ENCODE data around the gene TLX3. TPM values are rescaled to one million over a fixed set of nuclear protein-coding genes. Genes with fewer than 3 reads are reported as not detected.

Gene TLX3
- total and polyA plus RNA-seq, 2 donors: 0.05 TPM; not detected in 1

- peaks cover 14 to 34% of the 10 kb centered on the region in 2 donors for H3K27me3 ChIP-seq (ENCODE audit: control insufficient read depth in 2 of 2, insufficient read depth in 1 of 2, low read length in 1 of 2)
Measured at GRCh38 chr5:171336521-171337209, 27.6 kb downstream of the TLX3 start.

GRCh38 chr5:171337210-171337569 is 28.1 kb downstream of the TLX3 start:
- 32% methylated on average over 11 of the region's 11 CpGs for WGBS
- no peak for DNase-seq (ENCODE audit: low read depth in 6 of 9, low spot score in 9 of 9)
- no peaks in the 10 kb centered on the region for H3K36me3 ChIP-seq (ENCODE audit: control insufficient read depth in 2 of 2, insufficient read depth in 2 of 2, low read length in 1 of 2)
- no peaks in the 10 kb centered on the region for H3K9me3 ChIP-seq (ENCODE audit: control insufficient read depth in 2 of 2, insufficient read depth in 1 of 2, low read length in 1 of 2)
- peak overlapping the region in 1 of 2 donors; percentile 10 for H3K4me3 ChIP-seq (ENCODE audit: low read length in 2 of 2)
- peaks cover 0 to 4% of the 10 kb centered on the region in 2 donors for H3K4me1 ChIP-seq (ENCODE audit: control insufficient read depth in 2 of 2, insufficient read depth in 2 of 2, low read length in 2 of 2)
- H3K27me3 ChIP-seq (ENCODE audit: control insufficient read depth in 2 of 2, insufficient read depth in 1 of 2, low read length in 1 of 2): peaks cover 14 to 34% of the 10 kb centered on the region in 2 donors
- H3K27ac ChIP-seq (ENCODE audit: low read depth in 1 of 2, low read length in 1 of 2): no peak overlapping the region

More at GRCh38 chr5:171336521-171337209, 27.6 kb downstream of the TLX3 start:
- peak in 4 of 9 donors; percentile 3 to 32 (median 8) for DNase-seq (ENCODE audit: low read depth in 6 of 9, low spot score in 9 of 9)
- Histone ChIP-seq H3K4me1 (ENCODE audit: control insufficient read depth in 2 of 2, insufficient read depth in 2 of 2, low read length in 2 of 2) (peaks cover 0 to 4% of the 10 kb centered on the region in 2 donors), H3K4me3 (ENCODE audit: low read length in 2 of 2) (peak overlapping the region in 1 of 2 donors; percentile 10), H3K27ac (ENCODE audit: low read depth in 1 of 2, low read length in 1 of 2) (no peak overlapping the region), H3K9me3 (ENCODE audit: control insufficient read depth in 2 of 2, insufficient read depth in 1 of 2, low read length in 1 of 2) (no peaks in the 10 kb centered on the region), H3K36me3 (ENCODE audit: control insufficient read depth in 2 of 2, insufficient read depth in 2 of 2, low read length in 1 of 2) (no peaks in the 10 kb centered on the region)
- 15% methylated on average over 31 of the region's 31 CpGs for WGBS

GRCh38 chr5:171340042-171340441 is 31.0 kb downstream of the TLX3 start:
- H3K36me3 ChIP-seq (ENCODE audit: control insufficient read depth in 2 of 2, insufficient read depth in 2 of 2, low read length in 1 of 2): no peaks in the 10 kb centered on the region
- H3K27me3 ChIP-seq (ENCODE audit: control insufficient read depth in 2 of 2, insufficient read depth in 1 of 2, low read length in 1 of 2): peaks cover 14 to 32% of the 10 kb centered on the region in 2 donors
- H3K27ac ChIP-seq (ENCODE audit: low read depth in 1 of 2, low read length in 1 of 2): no peak overlapping the region

GRCh38 chr5:171340491-171340890 is 31.4 kb downstream of the TLX3 start:
- no peaks in the 10 kb centered on the region for H3K36me3 ChIP-seq (ENCODE audit: control insufficient read depth in 2 of 2, insufficient read depth in 2 of 2, low read length in 1 of 2)
- WGBS: 89% methylated on average over 6 of the region's 6 CpGs
- no peak overlapping the region for H3K4me3 ChIP-seq (ENCODE audit: low read length in 2 of 2)
- no peak overlapping the region for H3K27ac ChIP-seq (ENCODE audit: low read depth in 1 of 2, low read length in 1 of 2)
- peaks cover 14 to 29% of the 10 kb centered on the region in 2 donors for H3K27me3 ChIP-seq (ENCODE audit: control insufficient read depth in 2 of 2, insufficient read depth in 1 of 2, low read length in 1 of 2)
- peaks cover 0 to 4% of the 10 kb centered on the region in 2 donors for H3K4me1 ChIP-seq (ENCODE audit: control insufficient read depth in 2 of 2, insufficient read depth in 2 of 2, low read length in 2 of 2)
- DNase-seq (ENCODE audit: low read depth in 6 of 9, low spot score in 9 of 9): no peak
- no peaks in the 10 kb centered on the region for H3K9me3 ChIP-seq (ENCODE audit: control insufficient read depth in 2 of 2, insufficient read depth in 1 of 2, low read length in 1 of 2)

More at GRCh38 chr5:171340042-171340441, 31.0 kb downstream of the TLX3 start:
- Histone ChIP-seq H3K9me3 (ENCODE audit: control insufficient read depth in 2 of 2, insufficient read depth in 1 of 2, low read length in 1 of 2) (no peaks in the 10 kb centered on the region), H3K4me1 (ENCODE audit: control insufficient read depth in 2 of 2, insufficient read depth in 2 of 2, low read length in 2 of 2) (peaks cover 0 to 4% of the 10 kb centered on the region in 2 donors), H3K4me3 (ENCODE audit: low read length in 2 of 2) (no peak overlapping the region)
- no peak for DNase-seq (ENCODE audit: low read depth in 6 of 9, low spot score in 9 of 9)

GRCh38 chr5:171342362-171343111 is 33.5 kb downstream of the TLX3 start:
- no peaks in the 10 kb centered on the region for H3K4me1 ChIP-seq (ENCODE audit: control insufficient read depth in 2 of 2, insufficient read depth in 2 of 2, low read length in 2 of 2)
- 63% methylated on average over 17 of the region's 17 CpGs for WGBS
- no peaks in the 10 kb centered on the region for H3K9me3 ChIP-seq (ENCODE audit: control insufficient read depth in 2 of 2, insufficient read depth in 1 of 2, low read length in 1 of 2)
- H3K27me3 ChIP-seq (ENCODE audit: control insufficient read depth in 2 of 2, insufficient read depth in 1 of 2, low read length in 1 of 2): peaks cover under 1 to 8% of the 10 kb centered on the region in 2 donors
- H3K27ac ChIP-seq (ENCODE audit: low read depth in 1 of 2, low read length in 1 of 2): no peak overlapping the region
- H3K4me3 ChIP-seq (ENCODE audit: low read length in 2 of 2): no peak overlapping the region
- peak in 5 of 9 donors; percentile 10 to 50 (median 20) for DNase-seq (ENCODE audit: low read depth in 6 of 9, low spot score in 9 of 9)
- H3K36me3 ChIP-seq (ENCODE audit: control insufficient read depth in 2 of 2, insufficient read depth in 2 of 2, low read length in 1 of 2): no peaks in the 10 kb centered on the region

GRCh38 chr5:171344936-171345608 is 36.0 kb downstream of the TLX3 start:
- 98% methylated on average over 19 of the region's 19 CpGs for WGBS
- peaks cover 0 to 2% of the 10 kb centered on the region in 2 donors for H3K27me3 ChIP-seq (ENCODE audit: control insufficient read depth in 2 of 2, insufficient read depth in 1 of 2, low read length in 1 of 2)
- no peaks in the 10 kb centered on the region for H3K4me1 ChIP-seq (ENCODE audit: control insufficient read depth in 2 of 2, insufficient read depth in 2 of 2, low read length in 2 of 2)
- DNase-seq (ENCODE audit: low read depth in 6 of 9, low spot score in 9 of 9): no peak
- no peak overlapping the region for H3K4me3 ChIP-seq (ENCODE audit: low read length in 2 of 2)
- no peaks in the 10 kb centered on the region for H3K9me3 ChIP-seq (ENCODE audit: control insufficient read depth in 2 of 2, insufficient read depth in 1 of 2, low read length in 1 of 2)
- no peak overlapping the region for H3K27ac ChIP-seq (ENCODE audit: low read depth in 1 of 2, low read length in 1 of 2)
- no peaks in the 10 kb centered on the region for H3K36me3 ChIP-seq (ENCODE audit: control insufficient read depth in 2 of 2, insufficient read depth in 2 of 2, low read length in 1 of 2)

- WGBS: 96% methylated on average over 7 of the region's 7 CpGs
- Histone ChIP-seq H3K4me3 (ENCODE audit: low read length in 2 of 2) (no peak overlapping the region), H3K4me1 (ENCODE audit: control insufficient read depth in 2 of 2, insufficient read depth in 2 of 2, low read length in 2 of 2) (no peaks in the 10 kb centered on the region), H3K27me3 (ENCODE audit: control insufficient read depth in 2 of 2, insufficient read depth in 1 of 2, low read length in 1 of 2) (no peaks in the 10 kb centered on the region), H3K9me3 (ENCODE audit: control insufficient read depth in 2 of 2, insufficient read depth in 1 of 2, low read length in 1 of 2) (no peaks in the 10 kb centered on the region), H3K27ac (ENCODE audit: low read depth in 1 of 2, low read length in 1 of 2) (no peak overlapping the region), H3K36me3 (ENCODE audit: control insufficient read depth in 2 of 2, insufficient read depth in 2 of 2, low read length in 1 of 2) (no peaks in the 10 kb centered on the region)
- DNase-seq (ENCODE audit: low read depth in 6 of 9, low spot score in 9 of 9): no peak
Measured at GRCh38 chr5:171351536-171352073, 42.6 kb downstream of the TLX3 start.

GRCh38 chr5:171355302-171355724 is 46.3 kb downstream of the TLX3 start:
- H3K4me3 ChIP-seq (ENCODE audit: low read length in 2 of 2): no peak overlapping the region
- H3K27ac ChIP-seq (ENCODE audit: low read depth in 1 of 2, low read length in 1 of 2): no peak overlapping the region
- WGBS: 93% methylated on average over 5 of the region's 5 CpGs

More at GRCh38 chr5:171355302-171355724, 46.3 kb downstream of the TLX3 start:
- no peak for DNase-seq (ENCODE audit: low read depth in 6 of 9, low spot score in 9 of 9)
- H3K27me3 ChIP-seq (ENCODE audit: control insufficient read depth in 2 of 2, insufficient read depth in 1 of 2, low read length in 1 of 2): no peaks in the 10 kb centered on the region
- no peaks in the 10 kb centered on the region for H3K9me3 ChIP-seq (ENCODE audit: control insufficient read depth in 2 of 2, insufficient read depth in 1 of 2, low read length in 1 of 2)
- no peaks in the 10 kb centered on the region for H3K4me1 ChIP-seq (ENCODE audit: control insufficient read depth in 2 of 2, insufficient read depth in 2 of 2, low read length in 2 of 2)
- no peaks in the 10 kb centered on the region for H3K36me3 ChIP-seq (ENCODE audit: control insufficient read depth in 2 of 2, insufficient read depth in 2 of 2, low read length in 1 of 2)
